ENCODE measurements around the gene PPP4R3A.

Gene PPP4R3A

DNA sequence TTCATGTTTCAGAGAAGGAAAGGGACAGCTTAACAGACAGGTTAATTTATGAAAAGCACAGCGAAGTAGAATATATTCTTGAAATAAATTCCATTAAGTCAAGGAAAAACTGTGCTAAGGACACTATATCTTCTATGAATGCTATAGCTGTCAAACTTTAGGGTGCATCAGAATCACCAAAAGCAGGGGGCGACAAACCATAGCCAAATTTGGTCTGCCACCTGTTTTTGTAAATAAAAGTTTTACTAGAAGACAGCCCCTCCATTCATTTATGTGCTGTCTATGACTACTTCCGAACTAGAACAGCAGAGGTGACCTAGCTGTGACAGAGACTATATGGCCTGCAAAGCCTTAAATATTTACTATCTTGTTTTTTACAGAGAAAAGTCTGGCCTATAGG, 25.9 kb downstream of the PPP4R3A start:
- TF ChIP-seq, protein P1, sequence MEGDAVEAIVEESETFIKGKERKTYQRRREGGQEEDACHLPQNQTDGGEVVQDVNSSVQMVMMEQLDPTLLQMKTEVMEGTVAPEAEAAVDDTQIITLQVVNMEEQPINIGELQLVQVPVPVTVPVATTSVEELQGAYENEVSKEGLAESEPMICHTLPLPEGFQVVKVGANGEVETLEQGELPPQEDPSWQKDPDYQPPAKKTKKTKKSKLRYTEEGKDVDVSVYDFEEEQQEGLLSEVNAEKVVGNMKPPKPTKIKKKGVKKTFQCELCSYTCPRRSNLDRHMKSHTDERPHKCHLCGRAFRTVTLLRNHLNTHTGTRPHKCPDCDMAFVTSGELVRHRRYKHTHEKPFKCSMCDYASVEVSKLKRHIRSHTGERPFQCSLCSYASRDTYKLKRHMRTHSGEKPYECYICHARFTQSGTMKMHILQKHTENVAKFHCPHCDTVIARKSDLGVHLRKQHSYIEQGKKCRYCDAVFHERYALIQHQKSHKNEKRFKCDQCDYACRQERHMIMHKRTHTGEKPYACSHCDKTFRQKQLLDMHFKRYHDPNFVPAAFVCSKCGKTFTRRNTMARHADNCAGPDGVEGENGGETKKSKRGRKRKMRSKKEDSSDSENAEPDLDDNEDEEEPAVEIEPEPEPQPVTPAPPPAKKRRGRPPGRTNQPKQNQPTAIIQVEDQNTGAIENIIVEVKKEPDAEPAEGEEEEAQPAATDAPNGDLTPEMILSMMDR (conservative IDR thresholded peaks at IDR 0.05; ENCODE audit: low read length), result no peak
- no peak for DNase-seq (ENCODE audit: low read depth)
- no peak overlapping the region for H3K4me3 ChIP-seq (ENCODE audit: low read length)

DNA sequence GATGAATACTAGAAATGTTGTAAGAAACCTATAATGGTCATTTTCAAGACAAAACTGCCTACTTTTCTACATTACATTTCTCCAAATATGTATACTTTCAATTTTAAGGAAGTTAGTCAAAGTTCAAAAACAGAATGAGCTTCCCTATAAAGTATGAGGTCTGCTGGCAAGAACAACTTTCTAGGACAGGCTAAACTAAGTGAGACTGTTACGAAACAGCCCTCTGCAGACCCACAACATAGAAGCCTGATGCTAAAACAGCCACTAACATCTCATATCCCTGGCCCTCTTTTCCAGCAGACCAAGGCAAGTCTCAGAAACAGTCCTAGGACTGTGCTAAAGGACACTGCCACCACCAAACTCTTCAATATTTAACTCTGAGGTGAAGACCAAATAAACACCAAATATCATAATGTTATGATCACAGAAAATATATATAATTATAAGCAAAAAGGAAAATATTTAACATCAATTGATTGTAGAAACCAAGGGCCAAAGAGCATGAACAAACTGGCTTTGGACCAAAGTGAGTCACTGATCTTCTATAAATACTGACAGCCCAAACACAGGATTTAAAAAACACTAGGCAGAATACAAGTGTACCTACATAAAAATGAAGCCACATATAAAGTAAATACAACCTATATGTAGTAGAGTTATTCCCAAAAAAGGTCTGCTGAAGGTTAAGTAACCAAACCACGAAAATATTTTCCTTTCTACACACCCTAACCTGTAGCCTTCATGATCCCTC, 27.7 kb downstream of the PPP4R3A start:
- TF ChIP-seq, protein P1 (conservative IDR thresholded peaks at IDR 0.05; ENCODE audit: low read length), result no peak
- DNase-seq (ENCODE audit: low read depth), result peak; percentile 61
- no peak overlapping the region for H3K4me3 ChIP-seq (ENCODE audit: low read length)

DNA sequence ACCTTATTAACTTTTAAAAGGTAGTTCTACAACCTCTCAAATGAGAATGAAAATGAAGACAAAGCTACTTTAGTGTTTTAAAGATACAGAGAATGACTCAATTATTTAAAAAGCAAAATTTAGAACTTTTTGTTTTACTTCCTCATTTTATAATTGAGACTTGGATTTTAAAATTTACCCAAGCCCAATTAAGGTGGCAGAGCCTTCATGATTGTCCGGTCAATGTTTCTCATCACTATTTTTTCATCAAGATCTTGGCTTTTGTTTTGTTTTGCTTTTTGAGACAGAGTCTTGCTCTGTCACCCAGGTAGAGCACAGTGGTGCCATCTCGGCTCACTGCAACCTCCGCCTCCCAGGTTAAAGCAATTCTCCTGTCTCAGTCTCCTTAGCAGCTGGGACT, 32.7 kb downstream of the PPP4R3A start:
- TF ChIP-seq, protein P1 (conservative IDR thresholded peaks at IDR 0.05; ENCODE audit: low read length), result no peak
- no peak overlapping the region for H3K4me3 ChIP-seq (ENCODE audit: low read length)
- DNase-seq (ENCODE audit: low read depth), result no peak

DNA sequence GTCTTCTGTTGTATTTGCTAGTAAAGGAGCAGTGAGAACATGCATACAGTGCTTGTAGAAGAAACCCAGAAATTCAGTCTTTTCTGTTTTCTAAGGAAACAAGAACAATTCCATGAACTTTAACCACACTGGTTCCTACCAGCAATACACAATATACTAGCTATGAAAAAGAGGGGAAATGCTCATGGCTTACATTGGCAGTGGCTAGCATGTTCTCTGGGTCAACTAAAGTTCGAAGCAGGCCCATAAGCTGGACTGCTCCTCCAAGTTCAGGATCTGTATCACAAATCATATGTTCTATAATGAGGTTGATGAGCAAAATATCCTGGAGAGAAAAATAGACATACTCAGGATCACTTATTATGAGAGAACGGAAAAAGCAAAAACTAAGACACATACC, 37.1 kb downstream of the PPP4R3A start:
- no peak overlapping the region for H3K4me3 ChIP-seq (ENCODE audit: low read length)
- TF ChIP-seq, protein P1 (conservative IDR thresholded peaks at IDR 0.05; ENCODE audit: low read length), result no peak
- DNase-seq (ENCODE audit: low read depth), result no peak

DNA sequence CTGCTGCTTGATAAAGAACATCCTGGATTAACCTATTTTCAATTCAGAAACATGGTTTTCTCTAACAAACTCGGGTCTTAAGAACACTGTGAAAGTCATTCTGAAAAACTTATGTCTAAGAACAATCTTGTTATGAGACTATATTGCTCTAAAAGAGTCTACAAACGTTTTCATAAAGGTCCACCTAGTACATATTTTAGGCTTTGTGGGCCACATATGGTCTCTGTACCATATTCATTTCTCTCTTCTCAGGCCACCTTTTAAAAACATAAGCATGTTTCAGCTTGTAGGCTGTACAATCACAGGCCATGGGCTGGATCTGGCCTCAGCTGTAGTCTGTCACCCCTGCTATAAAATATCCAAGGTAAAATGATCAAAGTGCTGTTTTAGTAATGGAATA, 39.9 kb downstream of the PPP4R3A start:
- TF ChIP-seq, protein P1 (conservative IDR thresholded peaks at IDR 0.05; ENCODE audit: low read length), result no peak
- DNase-seq (ENCODE audit: low read depth), result no peak
- no peak overlapping the region for H3K4me3 ChIP-seq (ENCODE audit: low read length)

DNA sequence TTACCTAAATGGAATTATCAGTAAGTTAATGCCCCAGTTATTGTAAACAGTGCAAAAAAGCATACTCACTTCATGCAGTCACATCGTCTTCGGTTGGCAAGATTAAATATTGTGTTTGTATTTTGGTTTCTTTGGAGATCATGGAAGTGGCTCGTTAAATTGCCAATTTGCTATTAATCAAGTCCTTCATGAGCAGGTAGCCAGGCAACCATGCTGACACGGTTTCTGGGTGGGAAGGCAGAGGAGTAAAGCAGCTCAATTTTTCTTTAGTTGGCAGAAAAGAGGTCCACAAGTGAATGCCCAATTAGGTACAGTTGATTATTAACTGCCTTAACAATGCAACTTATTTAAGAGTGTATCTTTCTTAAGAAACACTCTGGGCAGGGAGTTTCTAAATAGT, 43.9 kb downstream of the PPP4R3A start:
- TF ChIP-seq, protein P1 (conservative IDR thresholded peaks at IDR 0.05; ENCODE audit: low read length), result no peak
- peak; percentile 3 for DNase-seq (ENCODE audit: low read depth)

DNA sequence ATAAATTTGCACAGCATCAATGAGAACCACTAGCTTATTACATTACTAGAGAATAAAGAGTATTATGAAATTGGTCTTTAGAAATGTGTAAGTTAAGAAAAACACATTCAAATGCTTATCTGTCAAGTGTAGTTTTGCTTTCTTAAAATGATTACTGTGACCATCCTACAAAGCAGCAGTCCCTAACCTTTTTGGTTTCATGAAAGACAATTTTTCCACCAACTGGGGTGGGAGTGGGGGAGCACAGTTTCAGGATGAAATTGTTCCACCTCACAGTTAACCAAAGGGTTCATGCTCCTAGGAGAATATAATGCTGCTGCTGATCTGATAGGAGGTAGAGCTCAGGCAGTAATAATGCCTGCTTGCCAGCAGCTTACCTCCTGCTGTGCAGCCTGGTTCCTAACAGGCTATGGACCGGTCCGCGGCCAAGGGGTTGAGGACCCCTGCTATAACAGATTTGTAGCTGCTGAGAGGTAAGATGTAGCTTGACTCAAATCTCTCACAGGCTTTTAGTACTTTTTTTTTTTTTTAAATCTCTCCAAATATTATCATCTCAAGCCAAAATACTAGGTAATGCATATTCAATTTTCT, 45.4 kb downstream of the PPP4R3A start:
- TF ChIP-seq, protein P1 (conservative IDR thresholded peaks at IDR 0.05; ENCODE audit: low read length), result no peak
- DNase-seq (ENCODE audit: low read depth), result no peak
- no peak overlapping the region for H3K4me3 ChIP-seq (ENCODE audit: low read length)

More for the DNA sequence above, 43.9 kb downstream of the PPP4R3A start:
- no peak overlapping the region for H3K4me3 ChIP-seq (ENCODE audit: low read length)
